Measurements from ENCODE around the gene NCK2. TPM values are rescaled to one million over a fixed set of nuclear protein-coding genes. Genes with fewer than 3 reads are reported as not detected.
A peak's percentile ranks its signal among the peaks of the same experiment; 100 is the strongest.

Gene NCK2
- total RNA-seq, 5 donors from 2014 or later (not counting 1 experiment from before 2014, with no cell fraction given) = 97.7 to 154 (median 120) TPM

- Mint-ChIP-seq H3K9me3 (no peaks in the 10 kb centered on the region), H3K36me3 (peaks cover 35% of the 10 kb centered on the region), H3K4me1 (peaks cover 83 to 99% (median 97%) of the 10 kb centered on the region in 3 donors), H3K27me3 (no peaks in the 10 kb centered on the region), H3K4me3 (peak overlapping the region in 1 of 3 donors; percentile 66), H3K27ac (peak overlapping the region; percentile 61 to 66)
- H3K9me3 ChIP-seq = no peaks in the 10 kb centered on the region
- no peak for ATAC-seq (replicated peaks in 1 of 4)
- peaks cover 4 to 24% of the 10 kb centered on the region in 2 donors for H3K36me3 ChIP-seq (ENCODE audit: control insufficient read depth in 2 of 2, extremely low read depth in 1 of 2, insufficient read depth in 1 of 2, low read length in 1 of 2)
- ChIA-PET POLR2A (interaction anchor here (0.6 to 0.7 kb wide), 2 partner anchors 14 kb away, joined by 3 read pairs; no protein-coding TSS in a partner anchor), CTCF (no interaction called here)
- no peak for DNase-seq
- H3K4me1 ChIP-seq (ENCODE audit: control insufficient read depth in 1 of 2, extremely low read depth in 1 of 2, insufficient read depth in 2 of 2, low read length in 2 of 2) = peaks cover 6 to 85% of the 10 kb centered on the region in 2 experiments
- no peak overlapping the region for H3K27ac ChIP-seq (ENCODE audit: low read length)
- WGBS (ENCODE audit: insufficient coverage) = 93% methylated on average over 9 of the region's 11 CpGs
- H3K27me3 ChIP-seq (replicated peaks in 1 of 2; ENCODE audit: control insufficient read depth in 2 of 2, extremely low read depth in 1 of 2, insufficient read depth in 2 of 2, low read length in 1 of 2) = no peaks in the 10 kb centered on the region
- H3K4me3 ChIP-seq (ENCODE audit: control insufficient read depth in 1 of 2, extremely low read depth in 1 of 2, low read length in 1 of 2) = no peak overlapping the region
Observed at GRCh38 chr2:105870858-105871257, 126.1 kb downstream of the NCK2 start.

- H3K27ac Mint-ChIP-seq = peak overlapping the region; percentile 84 to 86
- peaks cover 43% of the 10 kb centered on the region for H3K36me3 Mint-ChIP-seq
Observed at GRCh38 chr2:105872142-105872728, 127.5 kb downstream of the NCK2 start.

DNA sequence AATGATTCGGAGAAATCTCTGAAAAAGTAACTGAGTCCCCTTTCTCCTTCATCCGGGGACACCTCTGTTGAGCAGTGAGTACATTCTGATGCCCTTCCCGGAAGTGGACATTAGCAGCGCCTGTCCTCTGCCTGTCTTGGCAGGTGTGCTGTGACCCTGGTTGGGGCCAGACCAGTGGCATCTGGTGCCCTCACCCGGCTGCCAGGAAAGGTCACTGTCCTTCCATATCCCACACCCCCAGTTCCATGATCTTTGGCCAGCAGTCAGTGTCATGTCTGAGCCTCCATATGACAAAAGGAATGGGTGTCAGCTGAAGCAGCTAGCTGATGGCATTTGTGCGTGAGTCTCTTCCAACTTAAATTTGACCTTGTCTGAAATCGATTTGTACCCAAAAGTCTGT, 128.1 kb downstream of the NCK2 start:
- DNase-seq (no peak), ATAC-seq (replicated peaks in 1 of 4) (no peak)
- CTCF ChIA-PET = no interaction called here
- Mint-ChIP-seq H3K4me1 (peaks cover 94 to 99% (median 98%) of the 10 kb centered on the region in 3 donors), H3K27me3 (no peaks in the 10 kb centered on the region), H3K4me3 (peak overlapping the region; percentile 46 to 49 (median 48)), H3K9me3 (no peaks in the 10 kb centered on the region), H3K27ac (peak overlapping the region; percentile 84 to 86), H3K36me3 (peaks cover 41% of the 10 kb centered on the region)
- Histone ChIP-seq H3K9me3 (no peaks in the 10 kb centered on the region), H3K27me3 (replicated peaks in 1 of 2; ENCODE audit: control insufficient read depth in 2 of 2, extremely low read depth in 1 of 2, insufficient read depth in 2 of 2, low read length in 1 of 2) (no peaks in the 10 kb centered on the region), H3K4me3 (ENCODE audit: control insufficient read depth in 1 of 2, extremely low read depth in 1 of 2, low read length in 1 of 2) (no peak overlapping the region), H3K4me1 (ENCODE audit: control insufficient read depth in 1 of 2, extremely low read depth in 1 of 2, insufficient read depth in 2 of 2, low read length in 2 of 2) (peaks cover 6 to 88% of the 10 kb centered on the region in 2 experiments), H3K27ac (ENCODE audit: low read length) (peak overlapping the region; percentile 58), H3K36me3 (ENCODE audit: control insufficient read depth in 2 of 2, extremely low read depth in 1 of 2, insufficient read depth in 1 of 2, low read length in 1 of 2) (peaks cover 4 to 32% of the 10 kb centered on the region in 2 donors)
- POLR2A ChIA-PET = interaction anchor here in 1 of 2 donors (0.6 kb wide), 2 partner anchors 9 to 14 kb away, joined by 4 to 5 read pairs; no protein-coding TSS in a partner anchor
- 74% methylated on average over 6 of the region's 7 CpGs for WGBS (ENCODE audit: insufficient coverage)

More at GRCh38 chr2:105872142-105872728, 127.5 kb downstream of the NCK2 start:
- 51% methylated on average over 8 of the region's 14 CpGs for WGBS (ENCODE audit: insufficient coverage)
- peaks cover 94 to 99% (median 98%) of the 10 kb centered on the region in 3 donors for H3K4me1 Mint-ChIP-seq
- peak in 8 of 35 experiments; percentile 9 to 54 (median 19) for DNase-seq
- peaks cover 6 to 87% of the 10 kb centered on the region in 2 experiments for H3K4me1 ChIP-seq (ENCODE audit: control insufficient read depth in 1 of 2, extremely low read depth in 1 of 2, insufficient read depth in 2 of 2, low read length in 2 of 2)
- H3K27me3 ChIP-seq (replicated peaks in 1 of 2; ENCODE audit: control insufficient read depth in 2 of 2, extremely low read depth in 1 of 2, insufficient read depth in 2 of 2, low read length in 1 of 2) = no peaks in the 10 kb centered on the region
- ChIA-PET CTCF (no interaction called here), POLR2A (interaction anchor here in 1 of 2 donors (0.6 kb wide), 1 partner anchor 208 kb away, joined by 5 read pairs; no protein-coding TSS in a partner anchor)
- peaks cover 4 to 32% of the 10 kb centered on the region in 2 donors for H3K36me3 ChIP-seq (ENCODE audit: control insufficient read depth in 2 of 2, extremely low read depth in 1 of 2, insufficient read depth in 1 of 2, low read length in 1 of 2)
- H3K9me3 ChIP-seq = no peaks in the 10 kb centered on the region
- H3K4me3 ChIP-seq (ENCODE audit: control insufficient read depth in 1 of 2, extremely low read depth in 1 of 2, low read length in 1 of 2) = no peak overlapping the region
- H3K27ac ChIP-seq (ENCODE audit: low read length) = peak overlapping the region; percentile 58
- H3K4me3 Mint-ChIP-seq = peak overlapping the region; percentile 46 to 49 (median 48)
- ATAC-seq (replicated peaks in 1 of 4) = peak; percentile 49 to 70 (median 62)
- no peaks in the 10 kb centered on the region for H3K27me3 Mint-ChIP-seq
- no peaks in the 10 kb centered on the region for H3K9me3 Mint-ChIP-seq

GRCh38 chr2:105873281-105873680, 128.6 kb downstream of the NCK2 start:
- WGBS (ENCODE audit: insufficient coverage) = no CpG with 5 or more reads among the region's 5 CpGs
- no peaks in the 10 kb centered on the region for H3K27me3 ChIP-seq (replicated peaks in 1 of 2; ENCODE audit: control insufficient read depth in 2 of 2, extremely low read depth in 1 of 2, insufficient read depth in 2 of 2, low read length in 1 of 2)
- Mint-ChIP-seq H3K36me3 (peaks cover 41% of the 10 kb centered on the region), H3K27me3 (no peaks in the 10 kb centered on the region), H3K4me1 (peaks cover 94 to 99% (median 98%) of the 10 kb centered on the region in 3 donors), H3K4me3 (peak overlapping the region; percentile 32 to 49 (median 46)), H3K9me3 (no peaks in the 10 kb centered on the region), H3K27ac (peak overlapping the region; percentile 84 to 86)
- ChIA-PET CTCF (interaction anchor here in 1 of 2 donors (0.5 kb wide), 1 partner anchor 528 kb away, joined by 3 read pairs; no protein-coding TSS in a partner anchor), POLR2A (interaction anchor here in 1 of 2 donors (0.6 kb wide), 2 partner anchors 10 to 15 kb away, joined by 4 to 5 read pairs; no protein-coding TSS in a partner anchor)
- H3K36me3 ChIP-seq (ENCODE audit: control insufficient read depth in 2 of 2, extremely low read depth in 1 of 2, insufficient read depth in 1 of 2, low read length in 1 of 2) = peaks cover 4 to 35% of the 10 kb centered on the region in 2 donors
- no peak overlapping the region for H3K4me3 ChIP-seq (ENCODE audit: control insufficient read depth in 1 of 2, extremely low read depth in 1 of 2, low read length in 1 of 2)
- H3K9me3 ChIP-seq = no peaks in the 10 kb centered on the region
- ATAC-seq (replicated peaks in 1 of 4) = no peak
- H3K4me1 ChIP-seq (ENCODE audit: control insufficient read depth in 1 of 2, extremely low read depth in 1 of 2, insufficient read depth in 2 of 2, low read length in 2 of 2) = peaks cover 9 to 88% of the 10 kb centered on the region in 2 experiments
- peak overlapping the region; percentile 58 for H3K27ac ChIP-seq (ENCODE audit: low read length)
- DNase-seq = no peak

- peak overlapping the region; percentile 84 to 86 for H3K27ac Mint-ChIP-seq
- Histone ChIP-seq H3K4me1 (ENCODE audit: control insufficient read depth in 1 of 2, extremely low read depth in 1 of 2, insufficient read depth in 2 of 2, low read length in 2 of 2) (peaks cover 9 to 89% of the 10 kb centered on the region in 2 experiments), H3K27me3 (replicated peaks in 1 of 2; ENCODE audit: control insufficient read depth in 2 of 2, extremely low read depth in 1 of 2, insufficient read depth in 2 of 2, low read length in 1 of 2) (no peaks in the 10 kb centered on the region), H3K4me3 (ENCODE audit: control insufficient read depth in 1 of 2, extremely low read depth in 1 of 2, low read length in 1 of 2) (no peak overlapping the region), H3K9me3 (no peaks in the 10 kb centered on the region), H3K36me3 (ENCODE audit: control insufficient read depth in 2 of 2, extremely low read depth in 1 of 2, insufficient read depth in 1 of 2, low read length in 1 of 2) (peaks cover 7 to 40% of the 10 kb centered on the region in 2 donors), H3K27ac (ENCODE audit: low read length) (peak overlapping the region; percentile 58)
- DNase-seq = peak in 12 of 35 experiments; percentile 14 to 73 (median 22)
- H3K27me3 Mint-ChIP-seq = no peaks in the 10 kb centered on the region
- ChIA-PET CTCF (interaction anchor here in 1 of 2 donors (0.5 to 1.4 kb wide), 3 partner anchors 86 to 529 kb away, joined by 3 to 4 read pairs (median 3); no protein-coding TSS in a partner anchor), POLR2A (no interaction called here)
- peak; percentile 21 to 66 (median 49) for ATAC-seq (replicated peaks in 1 of 4)
- 60% methylated on average over 1 of the region's 8 CpGs for WGBS (ENCODE audit: insufficient coverage)
- H3K4me1 Mint-ChIP-seq = peaks cover 94 to 99% (median 98%) of the 10 kb centered on the region in 3 donors
- H3K9me3 Mint-ChIP-seq = no peaks in the 10 kb centered on the region
- peak overlapping the region in 2 of 3 donors; percentile 13 to 24 for H3K4me3 Mint-ChIP-seq
- peaks cover 43% of the 10 kb centered on the region for H3K36me3 Mint-ChIP-seq
Observed at GRCh38 chr2:105873721-105874120, 129.0 kb downstream of the NCK2 start.

DNA sequence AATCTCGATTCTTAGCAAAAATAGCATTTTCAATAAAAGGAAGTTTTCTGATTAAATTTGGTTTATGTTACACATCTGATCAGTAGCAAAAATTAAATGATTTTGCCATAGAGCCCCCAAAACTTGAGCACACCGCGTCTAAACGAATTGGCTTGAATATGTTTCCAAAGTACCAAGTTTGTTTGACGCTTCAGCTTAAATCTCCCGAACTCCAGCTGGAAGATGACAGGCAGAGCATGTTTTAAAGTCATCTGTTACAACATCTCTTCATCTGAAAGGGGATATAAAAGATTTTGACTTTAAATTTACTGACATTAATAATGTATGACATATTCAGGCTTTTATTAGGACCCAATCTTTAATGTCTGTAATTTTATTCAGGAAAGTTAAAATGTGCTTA, 129.8 kb downstream of the NCK2 start:
- H3K36me3 Mint-ChIP-seq = peaks cover 50% of the 10 kb centered on the region
- no peak for DNase-seq
- Histone ChIP-seq H3K4me3 (ENCODE audit: control insufficient read depth in 1 of 2, extremely low read depth in 1 of 2, low read length in 1 of 2) (no peak overlapping the region), H3K36me3 (ENCODE audit: control insufficient read depth in 2 of 2, extremely low read depth in 1 of 2, insufficient read depth in 1 of 2, low read length in 1 of 2) (peaks cover 7 to 42% of the 10 kb centered on the region in 2 donors), H3K4me1 (ENCODE audit: control insufficient read depth in 1 of 2, extremely low read depth in 1 of 2, insufficient read depth in 2 of 2, low read length in 2 of 2) (peaks cover 9 to 83% of the 10 kb centered on the region in 2 experiments), H3K27me3 (replicated peaks in 1 of 2; ENCODE audit: control insufficient read depth in 2 of 2, extremely low read depth in 1 of 2, insufficient read depth in 2 of 2, low read length in 1 of 2) (no peaks in the 10 kb centered on the region), H3K27ac (ENCODE audit: low read length) (peak overlapping the region; percentile 58), H3K9me3 (no peaks in the 10 kb centered on the region)
- WGBS (ENCODE audit: insufficient coverage) = no CpG with 5 or more reads among the region's 6 CpGs
- ChIA-PET CTCF (interaction anchor here (0.6 to 1.4 kb wide), 3 partner anchors 87 to 193 kb away, joined by 3 to 8 read pairs (median 4); no protein-coding TSS in a partner anchor), POLR2A (no interaction called here)
- H3K27ac Mint-ChIP-seq = peak overlapping the region; percentile 84 to 86
- H3K4me1 Mint-ChIP-seq = peaks cover 94 to 99% (median 98%) of the 10 kb centered on the region in 3 donors
- no peak for ATAC-seq (replicated peaks in 1 of 4)
- no peaks in the 10 kb centered on the region for H3K27me3 Mint-ChIP-seq
- H3K4me3 Mint-ChIP-seq = peak overlapping the region in 1 of 3 donors; percentile 24
- no peaks in the 10 kb centered on the region for H3K9me3 Mint-ChIP-seq
